ENCODE data around the gene ATP8B1. TPM values are rescaled to one million over a fixed set of nuclear protein-coding genes. Genes with fewer than 3 reads are reported as not detected.

Gene ATP8B1
- polyA plus RNA-seq, 2 of the 4 experiments (the other 2 are of a cell fraction) = 7.1 to 23.4 TPM

GRCh38 chr18:57785751-57786437 lies 17.2 kb downstream of the ATP8B1 start (continued):
- TF ChIP-seq, protein P1, sequence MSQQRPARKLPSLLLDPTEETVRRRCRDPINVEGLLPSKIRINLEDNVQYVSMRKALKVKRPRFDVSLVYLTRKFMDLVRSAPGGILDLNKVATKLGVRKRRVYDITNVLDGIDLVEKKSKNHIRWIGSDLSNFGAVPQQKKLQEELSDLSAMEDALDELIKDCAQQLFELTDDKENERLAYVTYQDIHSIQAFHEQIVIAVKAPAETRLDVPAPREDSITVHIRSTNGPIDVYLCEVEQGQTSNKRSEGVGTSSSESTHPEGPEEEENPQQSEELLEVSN (IDR thresholded peaks at IDR 0.05; ENCODE audit: borderline replicate concordance, low read depth) = no peak
- TF ChIP-seq TFCP2L1 (CRISPR knock-in tag; IDR thresholded peaks at IDR 0.05) = no peak
- TF ChIP-seq HOXA7 (CRISPR knock-in tag; IDR thresholded peaks at IDR 0.05) = no peak

GRCh38 chr18:57784801-57785114 lies 18.4 kb downstream of the ATP8B1 start:
- TF ChIP-seq NFE2L2 (conservative IDR thresholded peaks at IDR 0.05; ENCODE audit: low read length) (no peak), HDAC2 (IDR thresholded peaks at IDR 0.05) (no peak), FOXS1 (CRISPR knock-in tag; IDR thresholded peaks at IDR 0.05) (no peak), HOXA7 (CRISPR knock-in tag; IDR thresholded peaks at IDR 0.05) (no peak), CHD2 (IDR thresholded peaks at IDR 0.05; ENCODE audit: low read length, partially characterized antibody) (no peak), GATA3 (IDR thresholded peaks at IDR 0.05; ENCODE audit: borderline replicate concordance) (no peak), ESRRA (IDR thresholded peaks at IDR 0.05; ENCODE audit: borderline replicate concordance, low read length) (no peak), HOXB5 (CRISPR knock-in tag; IDR thresholded peaks at IDR 0.05) (no peak), BHLHE40 (IDR thresholded peaks at IDR 0.05; ENCODE audit: low read depth, low read length) (no peak), RARB (CRISPR knock-in tag; IDR thresholded peaks at IDR 0.05) (no peak), MAX (IDR thresholded peaks at IDR 0.05) (no peak), HMGXB4 (CRISPR knock-in tag; IDR thresholded peaks at IDR 0.05; ENCODE audit: borderline replicate concordance) (no peak), ZSCAN20 (CRISPR knock-in tag; IDR thresholded peaks at IDR 0.05) (no peak), HEYL (CRISPR knock-in tag; IDR thresholded peaks at IDR 0.05) (no peak), CEBPB (IDR thresholded peaks at IDR 0.05) (no peak), ZC3H11A (IDR thresholded peaks at IDR 0.05) (no peak), HES2 (IDR thresholded peaks at IDR 0.05) (no peak)
- TF ChIP-seq, protein P2, sequence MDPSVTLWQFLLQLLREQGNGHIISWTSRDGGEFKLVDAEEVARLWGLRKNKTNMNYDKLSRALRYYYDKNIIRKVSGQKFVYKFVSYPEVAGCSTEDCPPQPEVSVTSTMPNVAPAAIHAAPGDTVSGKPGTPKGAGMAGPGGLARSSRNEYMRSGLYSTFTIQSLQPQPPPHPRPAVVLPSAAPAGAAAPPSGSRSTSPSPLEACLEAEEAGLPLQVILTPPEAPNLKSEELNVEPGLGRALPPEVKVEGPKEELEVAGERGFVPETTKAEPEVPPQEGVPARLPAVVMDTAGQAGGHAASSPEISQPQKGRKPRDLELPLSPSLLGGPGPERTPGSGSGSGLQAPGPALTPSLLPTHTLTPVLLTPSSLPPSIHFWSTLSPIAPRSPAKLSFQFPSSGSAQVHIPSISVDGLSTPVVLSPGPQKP (IDR thresholded peaks at IDR 0.05; ENCODE audit: low read depth, low read length) = no peak
- TF ChIP-seq, protein P3, sequence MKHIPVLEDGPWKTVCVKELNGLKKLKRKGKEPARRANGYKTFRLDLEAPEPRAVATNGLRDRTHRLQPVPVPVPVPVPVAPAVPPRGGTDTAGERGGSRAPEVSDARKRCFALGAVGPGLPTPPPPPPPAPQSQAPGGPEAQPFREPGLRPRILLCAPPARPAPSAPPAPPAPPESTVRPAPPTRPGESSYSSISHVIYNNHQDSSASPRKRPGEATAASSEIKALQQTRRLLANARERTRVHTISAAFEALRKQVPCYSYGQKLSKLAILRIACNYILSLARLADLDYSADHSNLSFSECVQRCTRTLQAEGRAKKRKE (CRISPR knock-in tag; IDR thresholded peaks at IDR 0.05; ENCODE audit: low read depth) = no peak
- TF ChIP-seq, protein P4, sequence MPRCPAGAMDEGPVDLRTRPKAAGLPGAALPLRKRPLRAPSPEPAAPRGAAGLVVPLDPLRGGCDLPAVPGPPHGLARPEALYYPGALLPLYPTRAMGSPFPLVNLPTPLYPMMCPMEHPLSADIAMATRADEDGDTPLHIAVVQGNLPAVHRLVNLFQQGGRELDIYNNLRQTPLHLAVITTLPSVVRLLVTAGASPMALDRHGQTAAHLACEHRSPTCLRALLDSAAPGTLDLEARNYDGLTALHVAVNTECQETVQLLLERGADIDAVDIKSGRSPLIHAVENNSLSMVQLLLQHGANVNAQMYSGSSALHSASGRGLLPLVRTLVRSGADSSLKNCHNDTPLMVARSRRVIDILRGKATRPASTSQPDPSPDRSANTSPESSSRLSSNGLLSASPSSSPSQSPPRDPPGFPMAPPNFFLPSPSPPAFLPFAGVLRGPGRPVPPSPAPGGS (IDR thresholded peaks at IDR 0.05) = no peak
- H3K4me2 ChIP-seq = peak overlapping the region; percentile 52
- H3K9me3 ChIP-seq = no peaks in the 10 kb centered on the region
- peak overlapping the region in 1 of 2 experiments; percentile 58; a peak in 2 of 6 replicates for H3K27ac ChIP-seq
- WGBS (ENCODE audit: missing lambda C conversion rate) = 74% methylated on average over 4 of the region's 4 CpGs
- peaks cover 61% of the 10 kb centered on the region for H3K4me1 ChIP-seq
- no peak for FAIRE-seq
- POLR2A ChIA-PET = interaction anchor here (0.6 kb wide), 1 partner anchor 1165 kb away, joined by 5 read pairs; no protein-coding TSS in a partner anchor
- no peak overlapping the region for H3K4me3 ChIP-seq
- CTCF ChIA-PET = interaction anchor here (1.3 to 1.5 kb wide), 2 partner anchors 14 to 58 kb away, joined by 3 to 4 read pairs; no protein-coding TSS in a partner anchor
- ATAC-seq = no peak
- no peak for DNase-seq (ENCODE audit: low read depth in 1 of 2, low spot score in 1 of 2)

All from A549 (cell line).